ENCODE measurements around the gene SESN1.
"Not testable (repeated sequence)": the region's sequence is repeated elsewhere in the genome, so short reads cannot be mapped to it uniquely, and the experiment has no call there.

GRCh38 chr6:109136530-109136929 is 41.9 kb upstream of the SESN1 start:
- TF ChIP-seq EZH2phosphoT487 (IDR thresholded peaks at IDR 0.05; ENCODE audit: borderline replicate concordance, low read depth, low read length): not testable (repeated sequence)
- TF ChIP-seq, protein P1, sequence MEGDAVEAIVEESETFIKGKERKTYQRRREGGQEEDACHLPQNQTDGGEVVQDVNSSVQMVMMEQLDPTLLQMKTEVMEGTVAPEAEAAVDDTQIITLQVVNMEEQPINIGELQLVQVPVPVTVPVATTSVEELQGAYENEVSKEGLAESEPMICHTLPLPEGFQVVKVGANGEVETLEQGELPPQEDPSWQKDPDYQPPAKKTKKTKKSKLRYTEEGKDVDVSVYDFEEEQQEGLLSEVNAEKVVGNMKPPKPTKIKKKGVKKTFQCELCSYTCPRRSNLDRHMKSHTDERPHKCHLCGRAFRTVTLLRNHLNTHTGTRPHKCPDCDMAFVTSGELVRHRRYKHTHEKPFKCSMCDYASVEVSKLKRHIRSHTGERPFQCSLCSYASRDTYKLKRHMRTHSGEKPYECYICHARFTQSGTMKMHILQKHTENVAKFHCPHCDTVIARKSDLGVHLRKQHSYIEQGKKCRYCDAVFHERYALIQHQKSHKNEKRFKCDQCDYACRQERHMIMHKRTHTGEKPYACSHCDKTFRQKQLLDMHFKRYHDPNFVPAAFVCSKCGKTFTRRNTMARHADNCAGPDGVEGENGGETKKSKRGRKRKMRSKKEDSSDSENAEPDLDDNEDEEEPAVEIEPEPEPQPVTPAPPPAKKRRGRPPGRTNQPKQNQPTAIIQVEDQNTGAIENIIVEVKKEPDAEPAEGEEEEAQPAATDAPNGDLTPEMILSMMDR (conservative IDR thresholded peaks at IDR 0.05; ENCODE audit: low read length): not testable (repeated sequence)

Data from OCI-LY7 (cell line).